HAP-1 (cell line): ENCODE data around the gene NFATC1.

Experiments used
- DNase-seq, 2 experiments: peaks; one replicate each; pipeline ENCODE4 v3.0.0-alpha.2; 2016 to 2020; ENCODE audit warnings: low spot score in 2 of 2
- H3K27me3 ChIP-seq: fragments of 250-450 bp; sonication (Bioruptor Pico); 2 replicates; pipeline ENCODE4 v1.5.1; 2020; ENCODE audit warnings: low read depth, mild to moderate bottlenecking, moderate library complexity
- H3K36me3 ChIP-seq: fragments of 250-450 bp; sonication (Bioruptor Pico); replicated peaks from 2 replicates; pipeline ENCODE4 v1.5.1; 2020; ENCODE audit warnings: mild to moderate bottlenecking
- H3K4me1 ChIP-seq: fragments of 250-450 bp; sonication (Bioruptor Pico); 2 replicates; pipeline ENCODE4 v1.5.1; 2020; ENCODE audit warnings: mild to moderate bottlenecking
- H3K4me3 ChIP-seq: fragments of 250-450 bp; sonication (Bioruptor Pico); 2 replicates; pipeline ENCODE4 v1.5.1; 2020; ENCODE audit warnings: mild to moderate bottlenecking, moderate library complexity
- H3K9me3 ChIP-seq: fragments of 250-450 bp; sonication (Bioruptor Pico); 2 replicates; pipeline ENCODE4 v1.5.1; 2020; ENCODE audit warnings: mild to moderate bottlenecking, moderate library complexity
- in situ Hi-C: fragments of 300-500 bp; cut with MboI; formaldehyde crosslinking; loops from 3 replicates; pipeline ENCODE4 v1.14.3; 2020; ENCODE audit warnings: low sequenced_read_pairs, inconsistent platforms, mixed read lengths

The NFATC1 gene

DNA sequence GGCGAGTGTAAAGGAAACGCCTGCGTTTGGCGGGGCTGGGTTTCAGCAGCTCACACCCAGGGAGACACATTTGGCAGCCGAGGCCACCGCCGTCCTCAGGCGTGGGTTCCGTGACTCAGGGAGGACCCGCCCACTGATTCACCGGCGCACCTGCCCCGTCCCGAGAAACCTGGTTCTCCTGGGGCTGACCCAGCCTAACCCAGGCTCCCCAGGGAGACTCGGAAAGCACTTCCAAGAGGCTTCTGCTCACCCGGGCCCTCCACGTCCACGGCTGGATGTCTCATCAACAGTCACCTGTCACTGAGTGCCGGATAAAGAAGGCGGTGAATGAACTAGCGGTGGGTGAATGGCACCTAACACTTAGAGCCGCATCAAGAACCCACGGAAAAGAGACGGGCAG is 157.4 kb downstream of the NFATC1 start:
- in situ Hi-C loops = no loop called here
- no peaks in the 10 kb centered on the region for H3K27me3 ChIP-seq

DNA sequence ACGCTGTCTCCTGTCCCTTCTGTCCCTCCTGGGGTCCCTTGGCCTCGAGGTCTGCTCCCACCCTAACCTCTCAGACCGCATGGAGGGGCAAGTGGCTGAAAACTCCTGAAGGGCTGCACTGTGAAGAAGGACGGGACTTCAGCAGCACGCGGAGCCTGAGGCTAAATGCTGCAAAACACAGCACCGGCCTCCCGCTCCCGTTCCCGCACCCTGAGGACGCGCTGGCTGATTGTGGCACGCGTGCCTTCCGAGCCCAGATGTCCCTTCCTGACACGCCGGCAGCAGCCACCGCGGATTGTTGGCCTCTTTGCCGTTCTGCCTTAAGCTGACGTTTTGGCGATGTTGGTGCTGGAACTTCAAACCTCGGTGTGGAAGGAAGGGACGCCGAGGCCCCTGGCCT is 158.0 kb downstream of the NFATC1 start:
- in situ Hi-C loops = no loop called here
- Histone ChIP-seq H3K4me1 (no peaks in the 10 kb centered on the region), H3K4me3 (no peak overlapping the region), H3K36me3 (no peaks in the 10 kb centered on the region), H3K9me3 (no peaks in the 10 kb centered on the region), H3K27me3 (no peaks in the 10 kb centered on the region)
- no peak for DNase-seq

More for the DNA sequence above, 157.4 kb downstream of the NFATC1 start:
- no peaks in the 10 kb centered on the region for H3K36me3 ChIP-seq
- no peak overlapping the region for H3K4me3 ChIP-seq
- H3K9me3 ChIP-seq = no peaks in the 10 kb centered on the region
- H3K4me1 ChIP-seq = no peaks in the 10 kb centered on the region
- no peak for DNase-seq

- H3K9me3 ChIP-seq = no peaks in the 10 kb centered on the region
- H3K36me3 ChIP-seq = no peaks in the 10 kb centered on the region
- in situ Hi-C loops = no loop called here
- no peaks in the 10 kb centered on the region for H3K4me1 ChIP-seq
- H3K27me3 ChIP-seq = no peaks in the 10 kb centered on the region
- H3K4me3 ChIP-seq = no peak overlapping the region
- no peak for DNase-seq
These were observed 158.6 kb downstream of the NFATC1 start for GRCh38 chr18:79554321-79554720.

- in situ Hi-C loops = no loop called here
- H3K4me1 ChIP-seq = no peaks in the 10 kb centered on the region
- no peak for DNase-seq
These were observed 159.4 kb downstream of the NFATC1 start for GRCh38 chr18:79554945-79555645.

GRCh38 chr18:79555885-79556284 is 160.2 kb downstream of the NFATC1 start:
- Histone ChIP-seq H3K4me1 (no peaks in the 10 kb centered on the region), H3K27me3 (no peaks in the 10 kb centered on the region), H3K9me3 (no peaks in the 10 kb centered on the region), H3K36me3 (no peaks in the 10 kb centered on the region), H3K4me3 (no peak overlapping the region)
- no peak for DNase-seq
- in situ Hi-C loops = no loop called here

More at GRCh38 chr18:79554945-79555645, 159.4 kb downstream of the NFATC1 start:
- Histone ChIP-seq H3K4me3 (no peak overlapping the region), H3K27me3 (no peaks in the 10 kb centered on the region), H3K36me3 (no peaks in the 10 kb centered on the region), H3K9me3 (no peaks in the 10 kb centered on the region)

GRCh38 chr18:79556829-79557585 is 161.3 kb downstream of the NFATC1 start:
- Histone ChIP-seq H3K36me3 (no peaks in the 10 kb centered on the region), H3K27me3 (no peaks in the 10 kb centered on the region), H3K4me1 (no peaks in the 10 kb centered on the region), H3K9me3 (no peaks in the 10 kb centered on the region), H3K4me3 (no peak overlapping the region)
- in situ Hi-C loops = no loop called here
- DNase-seq = no peak

GRCh38 chr18:79558196-79558932 is 162.6 kb downstream of the NFATC1 start:
- no peaks in the 10 kb centered on the region for H3K36me3 ChIP-seq
- no peaks in the 10 kb centered on the region for H3K9me3 ChIP-seq
- no peak for DNase-seq
- in situ Hi-C loops = no loop called here
- H3K27me3 ChIP-seq = no peaks in the 10 kb centered on the region
- no peak overlapping the region for H3K4me3 ChIP-seq
- H3K4me1 ChIP-seq = no peaks in the 10 kb centered on the region

DNA sequence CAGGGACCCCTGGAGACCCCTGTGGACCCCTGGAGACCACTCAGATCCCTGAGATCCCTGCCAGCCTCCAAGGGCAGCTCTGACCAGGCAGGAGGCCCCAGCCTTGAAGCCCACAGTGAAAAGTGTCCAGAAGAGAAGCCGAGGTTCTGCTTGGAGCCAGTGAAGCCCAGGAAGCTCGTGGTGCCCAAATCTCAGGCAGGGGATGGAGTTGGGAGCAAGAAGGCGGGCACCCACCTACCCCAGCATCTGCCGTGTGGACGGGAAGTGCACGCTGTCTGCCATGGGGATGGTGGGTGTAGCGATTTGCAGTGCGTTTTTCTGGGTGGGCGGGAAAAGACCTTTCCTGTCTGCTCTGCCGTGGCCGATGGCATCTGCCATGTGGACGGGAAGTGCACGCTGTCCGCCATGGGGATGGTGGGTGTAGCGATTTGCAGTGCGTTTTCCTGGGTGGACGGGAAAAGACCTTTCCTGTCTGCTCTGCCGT is 163.2 kb downstream of the NFATC1 start:
- no peaks in the 10 kb centered on the region for H3K9me3 ChIP-seq
- H3K4me3 ChIP-seq = no peak overlapping the region
- no peaks in the 10 kb centered on the region for H3K27me3 ChIP-seq
- no peak for DNase-seq
- no peaks in the 10 kb centered on the region for H3K36me3 ChIP-seq
- no peaks in the 10 kb centered on the region for H3K4me1 ChIP-seq
- in situ Hi-C loops = no loop called here

GRCh38 chr18:79559436-79559835 is 163.7 kb downstream of the NFATC1 start:
- Histone ChIP-seq H3K36me3 (no peaks in the 10 kb centered on the region), H3K9me3 (no peaks in the 10 kb centered on the region; the same call in 1 of the 2 replicates), H3K4me1 (no peaks in the 10 kb centered on the region), H3K27me3 (no peaks in the 10 kb centered on the region), H3K4me3 (no peak overlapping the region)
- DNase-seq = no peak
- in situ Hi-C loops = no loop called here

DNA sequence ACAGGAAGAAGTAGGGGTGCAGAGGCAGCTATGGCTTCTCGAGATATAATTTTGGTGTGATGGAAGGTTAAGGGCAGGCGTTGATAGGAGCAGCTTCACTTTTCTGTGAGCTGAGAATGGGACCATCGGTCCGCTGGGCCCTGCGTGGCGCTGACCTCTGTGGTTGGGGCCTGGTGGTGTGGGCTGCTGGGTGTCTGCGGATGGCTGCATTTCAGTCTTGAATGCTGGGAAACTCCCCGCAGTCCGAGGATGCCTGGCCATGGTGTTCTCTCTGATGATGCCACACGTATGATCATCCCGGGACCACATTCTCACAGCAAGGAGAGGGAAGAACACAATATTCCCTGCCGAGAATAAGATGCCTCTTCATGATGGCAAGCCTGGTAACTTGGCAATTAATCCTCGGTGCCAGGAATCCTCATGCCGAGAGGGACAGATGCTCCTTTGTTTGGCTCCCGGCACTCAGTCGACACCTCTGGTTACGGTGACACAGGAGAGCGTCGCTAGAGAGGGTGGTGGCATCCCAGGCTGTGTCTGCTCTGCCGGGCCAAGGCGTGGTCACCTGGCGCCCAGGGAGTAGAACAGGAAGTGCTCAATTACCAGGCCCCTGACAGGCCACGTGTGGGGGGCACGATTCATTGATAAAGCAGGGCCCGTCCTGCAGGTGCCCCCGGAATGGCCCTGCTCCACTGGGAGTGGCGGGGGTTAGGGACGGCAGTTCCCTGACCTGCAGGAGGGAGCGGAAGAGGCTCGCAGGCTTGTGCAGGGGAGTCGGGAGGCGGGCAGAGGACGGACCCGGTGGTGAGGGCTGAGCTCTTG is 164.5 kb downstream of the NFATC1 start:
- DNase-seq = no peak
- H3K27me3 ChIP-seq = no peaks in the 10 kb centered on the region
- H3K4me3 ChIP-seq = no peak overlapping the region
- no peaks in the 10 kb centered on the region for H3K4me1 ChIP-seq
- H3K36me3 ChIP-seq = no peaks in the 10 kb centered on the region
- in situ Hi-C loops = no loop called here
- no peaks in the 10 kb centered on the region; the same call in 1 of the 2 replicates for H3K9me3 ChIP-seq

GRCh38 chr18:79560861-79561210 is 165.1 kb downstream of the NFATC1 start:
- Histone ChIP-seq H3K4me3 (no peak overlapping the region), H3K36me3 (no peaks in the 10 kb centered on the region), H3K27me3 (no peaks in the 10 kb centered on the region), H3K9me3 (no peaks in the 10 kb centered on the region; the same call in 1 of the 2 replicates), H3K4me1 (no peaks in the 10 kb centered on the region)
- in situ Hi-C loops = no loop called here
- DNase-seq = no peak

GRCh38 chr18:79563949-79564348 is 168.2 kb downstream of the NFATC1 start:
- Histone ChIP-seq H3K4me1 (no peaks in the 10 kb centered on the region), H3K9me3 (no peaks in the 10 kb centered on the region; the same call in 1 of the 2 replicates), H3K36me3 (no peaks in the 10 kb centered on the region), H3K27me3 (no peaks in the 10 kb centered on the region), H3K4me3 (no peak overlapping the region)
- in situ Hi-C loops = no loop called here
- no peak for DNase-seq

DNA sequence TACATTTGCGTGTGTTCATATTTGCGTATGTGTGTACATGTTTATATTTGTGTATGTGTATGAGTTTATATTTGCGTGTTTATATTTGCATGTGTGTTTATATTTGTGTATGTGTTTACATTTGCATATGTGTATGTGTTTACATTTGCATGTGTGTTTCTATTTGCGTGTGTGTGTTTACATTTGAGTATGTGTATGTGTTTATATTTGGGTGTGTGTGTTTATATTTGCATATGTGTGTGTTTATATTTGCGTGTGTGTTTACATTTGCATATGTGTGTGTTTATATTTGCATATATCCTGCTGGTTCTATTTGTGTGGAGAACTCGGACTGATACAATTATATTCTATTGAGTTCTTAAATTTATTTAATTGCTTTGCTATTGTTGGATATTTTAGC is 168.7 kb downstream of the NFATC1 start:
- no peaks in the 10 kb centered on the region for H3K27me3 ChIP-seq
- no peaks in the 10 kb centered on the region for H3K4me1 ChIP-seq
- no peaks in the 10 kb centered on the region for H3K36me3 ChIP-seq
- H3K9me3 ChIP-seq = no peaks in the 10 kb centered on the region; the same call in 1 of the 2 replicates
- DNase-seq = no peak
- H3K4me3 ChIP-seq = no peak overlapping the region
- in situ Hi-C loops = no loop called here
